ENCODE data around the gene BSN.
A peak's percentile ranks its signal among the peaks of the same experiment; 100 is the strongest.

The BSN gene

DNA sequence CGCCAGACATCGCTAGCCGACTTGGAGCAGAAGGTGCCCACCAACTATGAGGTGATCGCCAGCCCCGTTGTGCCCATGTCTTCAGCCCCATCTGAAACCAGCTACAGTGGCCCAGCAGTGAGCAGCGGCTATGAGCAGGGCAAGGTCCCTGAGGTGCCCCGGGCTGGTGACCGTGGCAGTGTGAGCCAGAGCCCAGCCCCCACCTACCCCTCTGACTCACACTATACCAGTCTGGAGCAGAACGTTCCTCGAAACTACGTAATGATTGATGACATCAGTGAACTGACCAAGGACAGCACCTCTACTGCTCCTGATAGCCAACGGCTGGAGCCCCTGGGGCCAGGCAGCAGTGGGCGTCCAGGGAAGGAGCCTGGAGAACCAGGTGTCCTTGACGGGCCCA, 107.0 kb downstream of the BSN start:
- POLR2A ChIA-PET: no interaction called here

DNA sequence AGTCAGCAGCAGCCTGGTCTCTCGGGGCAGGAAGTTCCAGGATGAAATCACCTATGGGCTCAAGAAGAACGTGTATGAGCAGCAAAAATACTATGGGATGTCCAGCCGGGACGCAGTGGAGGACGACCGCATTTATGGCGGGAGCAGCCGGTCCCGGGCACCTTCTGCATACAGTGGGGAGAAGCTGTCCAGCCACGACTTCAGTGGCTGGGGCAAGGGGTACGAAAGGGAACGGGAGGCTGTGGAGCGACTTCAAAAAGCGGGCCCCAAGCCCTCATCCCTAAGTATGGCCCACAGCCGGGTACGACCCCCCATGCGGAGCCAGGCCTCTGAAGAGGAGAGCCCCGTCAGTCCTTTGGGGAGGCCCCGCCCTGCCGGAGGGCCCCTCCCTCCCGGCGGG, 107.7 kb downstream of the BSN start:
- Histone ChIP-seq H3K27ac (ENCODE audit: extremely low read depth, low read depth, low read length) (no peak overlapping the region), H3K4me3 (ENCODE audit: low read depth, low read length) (no peak overlapping the region), H3K4me1 (ENCODE audit: control insufficient read depth, insufficient read depth, low read length) (no peaks in the 10 kb centered on the region), H3K36me3 (ENCODE audit: control insufficient read depth in 2 of 2, insufficient read depth in 1 of 2, low read length in 2 of 2) (no peaks in the 10 kb centered on the region), H3K9me3 (ENCODE audit: control insufficient read depth, insufficient read depth, low read depth, low read length) (no peaks in the 10 kb centered on the region)
- CTCF ChIA-PET: interaction anchor here (0.7 kb wide), 1 partner anchor 61 kb away, joined by 3 read pairs; no protein-coding TSS in a partner anchor
- POLR2A ChIA-PET: no interaction called here
- no peak for TF ChIP-seq ZNF350 (tag by site-specific recombination; IDR thresholded peaks at IDR 0.05)
- TF ChIP-seq, protein P1, sequence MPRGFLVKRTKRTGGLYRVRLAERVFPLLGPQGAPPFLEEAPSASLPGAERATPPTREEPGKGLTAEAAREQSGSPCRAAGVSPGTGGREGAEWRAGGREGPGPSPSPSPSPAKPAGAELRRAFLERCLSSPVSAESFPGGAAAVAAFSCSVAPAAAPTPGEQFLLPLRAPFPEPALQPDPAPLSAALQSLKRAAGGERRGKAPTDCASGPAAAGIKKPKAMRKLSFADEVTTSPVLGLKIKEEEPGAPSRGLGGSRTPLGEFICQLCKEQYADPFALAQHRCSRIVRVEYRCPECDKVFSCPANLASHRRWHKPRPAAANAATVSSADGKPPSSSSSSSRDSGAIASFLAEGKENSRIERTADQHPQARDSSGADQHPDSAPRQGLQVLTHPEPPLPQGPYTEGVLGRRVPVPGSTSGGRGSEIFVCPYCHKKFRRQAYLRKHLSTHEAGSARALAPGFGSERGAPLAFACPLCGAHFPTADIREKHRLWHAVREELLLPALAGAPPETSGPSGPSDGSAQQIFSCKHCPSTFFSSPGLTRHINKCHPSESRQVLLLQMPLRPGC (tag by site-specific recombination; IDR thresholded peaks at IDR 0.05): no peak
- no peak for TF ChIP-seq TCF7L2 (IDR thresholded peaks at IDR 0.05; ENCODE audit: borderline replicate concordance, low read depth, low read length)
- TF ChIP-seq, protein P2, sequence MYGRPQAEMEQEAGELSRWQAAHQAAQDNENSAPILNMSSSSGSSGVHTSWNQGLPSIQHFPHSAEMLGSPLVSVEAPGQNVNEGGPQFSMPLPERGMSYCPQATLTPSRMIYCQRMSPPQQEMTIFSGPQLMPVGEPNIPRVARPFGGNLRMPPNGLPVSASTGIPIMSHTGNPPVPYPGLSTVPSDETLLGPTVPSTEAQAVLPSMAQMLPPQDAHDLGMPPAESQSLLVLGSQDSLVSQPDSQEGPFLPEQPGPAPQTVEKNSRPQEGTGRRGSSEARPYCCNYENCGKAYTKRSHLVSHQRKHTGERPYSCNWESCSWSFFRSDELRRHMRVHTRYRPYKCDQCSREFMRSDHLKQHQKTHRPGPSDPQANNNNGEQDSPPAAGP (tag by site-specific recombination; IDR thresholded peaks at IDR 0.05): no peak
- no peak for TF ChIP-seq PRDM4 (tag by site-specific recombination; IDR thresholded peaks at IDR 0.05)
- TF ChIP-seq SALL2 (tag by site-specific recombination; IDR thresholded peaks at IDR 0.05; ENCODE audit: borderline replicate concordance): no peak
- TF ChIP-seq ZNF830 (tag by site-specific recombination; IDR thresholded peaks at IDR 0.05; ENCODE audit: low read depth): no peak
- no peak for TF ChIP-seq ZNF555 (tag by site-specific recombination; conservative IDR thresholded peaks at IDR 0.05)
- TF ChIP-seq ZNF571 (tag by site-specific recombination; IDR thresholded peaks at IDR 0.05): no peak
- no peak for TF ChIP-seq YY1 (tag by site-specific recombination; IDR thresholded peaks at IDR 0.05)
- TF ChIP-seq ZNF184 (tag by site-specific recombination; IDR thresholded peaks at IDR 0.05): no peak
- TF ChIP-seq, protein P3, sequence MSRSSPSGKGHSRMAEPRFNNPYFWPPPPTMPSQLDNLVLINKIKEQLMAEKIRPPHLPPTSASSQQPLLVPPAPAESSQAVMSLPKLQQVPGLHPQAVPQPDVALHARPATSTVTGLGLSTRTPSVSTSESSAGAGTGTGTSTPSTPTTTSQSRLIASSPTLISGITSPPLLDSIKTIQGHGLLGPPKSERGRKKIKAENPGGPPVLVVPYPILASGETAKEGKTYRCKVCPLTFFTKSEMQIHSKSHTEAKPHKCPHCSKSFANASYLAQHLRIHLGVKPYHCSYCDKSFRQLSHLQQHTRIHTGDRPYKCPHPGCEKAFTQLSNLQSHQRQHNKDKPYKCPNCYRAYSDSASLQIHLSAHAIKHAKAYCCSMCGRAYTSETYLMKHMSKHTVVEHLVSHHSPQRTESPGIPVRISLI (tag by site-specific recombination; IDR thresholded peaks at IDR 0.05): no peak
- TF ChIP-seq, protein P4, sequence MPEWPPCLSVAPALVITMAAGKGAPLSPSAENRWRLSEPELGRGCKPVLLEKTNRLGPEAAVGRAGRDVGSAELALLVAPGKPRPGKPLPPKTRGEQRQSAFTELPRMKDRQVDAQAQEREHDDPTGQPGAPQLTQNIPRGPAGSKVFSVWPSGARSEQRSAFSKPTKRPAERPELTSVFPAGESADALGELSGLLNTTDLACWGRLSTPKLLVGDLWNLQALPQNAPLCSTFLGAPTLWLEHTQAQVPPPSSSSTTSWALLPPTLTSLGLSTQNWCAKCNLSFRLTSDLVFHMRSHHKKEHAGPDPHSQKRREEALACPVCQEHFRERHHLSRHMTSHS (tag by site-specific recombination; IDR thresholded peaks at IDR 0.05): no peak
- no peak for TF ChIP-seq ZNF544 (tag by site-specific recombination; IDR thresholded peaks at IDR 0.05)

More for the DNA sequence above, 107.0 kb downstream of the BSN start:
- CTCF ChIA-PET: no interaction called here
- TF ChIP-seq ZEB2 (tag by site-specific recombination; IDR thresholded peaks at IDR 0.05): no peak
- peak; percentile 37; the same call in 1 of the 2 replicates for TF ChIP-seq REST (tag by site-specific recombination; IDR thresholded peaks at IDR 0.05)
- Histone ChIP-seq H3K4me3 (ENCODE audit: low read depth, low read length) (no peak overlapping the region), H3K36me3 (ENCODE audit: control insufficient read depth in 2 of 2, insufficient read depth in 1 of 2, low read length in 2 of 2) (no peaks in the 10 kb centered on the region), H3K9me3 (ENCODE audit: control insufficient read depth, insufficient read depth, low read depth, low read length) (no peaks in the 10 kb centered on the region), H3K27ac (ENCODE audit: extremely low read depth, low read depth, low read length) (no peak overlapping the region), H3K4me1 (ENCODE audit: control insufficient read depth, insufficient read depth, low read length) (no peaks in the 10 kb centered on the region)
